A549 (cell line): ENCODE results near the gene PRSS3. TPM values are rescaled to one million over a fixed set of nuclear protein-coding genes. Genes with fewer than 3 reads are reported as not detected.
A peak's percentile ranks its signal among the peaks of the same experiment; 100 is the strongest.
"Not testable (repeated sequence)": the region's sequence is repeated elsewhere in the genome, so short reads cannot be mapped to it uniquely, and the experiment has no call there.

ENCODE experiments used
- ATAC-seq, 2 experiments: fragments of 200-7000 bp in 1 of 2; fragments of >200 bp in 1 of 2; cut with Nextera tagmentation in 1 of 2; cut with Tn5 transposase in 1 of 2; 3 replicates each; pipeline versions ENCODE4 v1.8.0 to v1.9.1; 2018 to 2020; ENCODE audit warnings: mild to moderate bottlenecking in 1 of 2, moderate library complexity in 1 of 2
- CTCF ChIA-PET: fragments of 300-600 bp; sonication (Branson Sonifier 250); formaldehyde crosslinking; extraction: SDS; loops from one replicate; lab custom pipeline; 2021; ENCODE audit warnings: antibody characterized with exemption, inconsistent platforms; lab: Yijun Ruan, JAX
- POLR2A ChIA-PET: fragments of 350-600 bp; formaldehyde crosslinking; extraction: SDS; loops from one replicate; lab custom pipeline; 2021; ENCODE audit warnings: antibody characterized with exemption, inconsistent platforms; lab: Yijun Ruan, JAX
- DNase-seq, 2 experiments: peaks; one replicate each; pipeline versions ENCODE4 v3.0.0 to v3.0.0-alpha.2; 2011 to 2016; ENCODE audit warnings: low read depth in 1 of 2, low spot score in 1 of 2
- FAIRE-seq: peaks from 2 replicates; lab custom pipeline; 2011; peaks lifted over from hg19 to GRCh38; lab: Jason Lieb, UNC
- H3K27ac ChIP-seq, 2 experiments: fragments of >200 bp; sonication (Bioruptor Twin); formaldehyde crosslinking; 3 replicates each; pipeline ENCODE4 v1.5.1; 2016 to 2017
- H3K4me1 ChIP-seq: fragments of >200 bp; sonication (Bioruptor Twin); formaldehyde crosslinking; 3 replicates; pipeline ENCODE4 v1.6.1; 2016
- H3K4me2 ChIP-seq: fragments of >200 bp; sonication (Bioruptor Twin); formaldehyde crosslinking; 3 replicates; pipeline ENCODE4 v1.6.1; 2016
- H3K4me3 ChIP-seq: fragments of >200 bp; sonication (Bioruptor Twin); formaldehyde crosslinking; 3 replicates; pipeline ENCODE4 v1.5.1; 2016
- H3K9me3 ChIP-seq: fragments of >200 bp; sonication (Bioruptor Twin); formaldehyde crosslinking; 3 replicates; pipeline ENCODE4 v1.6.1; 2016
- CEBPB ChIP-seq, 2 experiments: fragments of >200 bp in 1 of 2; sonication (Bioruptor Twin) in 1 of 2; formaldehyde crosslinking in 1 of 2; IDR thresholded peaks; 2 replicates each; pipeline ENCODE4 v1.6.1; 2012 to 2016
- CHD2 ChIP-seq: fragments of 150-350 bp; IDR thresholded peaks from 2 replicates; pipeline ENCODE4 v1.6.1; 2014; ENCODE audit warnings: low read length; ENCODE audit not compliant: partially characterized antibody
- EHF ChIP-seq: fragments of 250-450 bp; sonication (Bioruptor Pico); IDR thresholded peaks from 2 replicates; pipeline ENCODE4 v1.5.0; 2020; ENCODE audit warnings: mild to moderate bottlenecking
- EHMT2 ChIP-seq: fragments of 200-600 bp; sonication (generic); IDR thresholded peaks from 2 replicates; pipeline ENCODE4 v1.6.1; 2016; ENCODE audit warnings: antibody characterized with exemption, low read depth, mild to moderate bottlenecking, moderate library complexity
- EP300 ChIP-seq, 2 experiments: fragments of >200 bp; sonication (Bioruptor Twin); formaldehyde crosslinking; IDR thresholded peaks; 2 replicates in 1 of 2; 3 replicates in 1 of 2; pipeline ENCODE4 v1.6.1; 2016 to 2017
- FOSL2 ChIP-seq, 2 experiments: fragments of 450-650 bp in 1 of 2; fragments of >200 bp in 1 of 2; sonication (Bioruptor Twin) in 1 of 2; formaldehyde crosslinking; IDR thresholded peaks; 2 replicates each; pipeline versions ENCODE4 v1.5.0 to v1.6.1; 2016 to 2020; ENCODE audit warnings: mild to moderate bottlenecking in 1 of 2, moderate library complexity in 1 of 2
- FOXS1 ChIP-seq: fragments of 250-450 bp; sonication (Bioruptor Pico); IDR thresholded peaks from 2 replicates; pipeline ENCODE4 v1.5.0; 2020; ENCODE audit warnings: mild to moderate bottlenecking, moderate library complexity
- HDAC2 ChIP-seq: fragments of 200-600 bp; sonication (generic); IDR thresholded peaks from 2 replicates; pipeline ENCODE4 v1.6.1; 2016
- HES2 ChIP-seq: fragments of >200 bp; sonication (Bioruptor Twin); formaldehyde crosslinking; IDR thresholded peaks from 2 replicates; pipeline ENCODE4 v1.6.1; 2016
- HMGXB4 ChIP-seq: fragments of 250-450 bp; sonication (Bioruptor Pico); IDR thresholded peaks from 2 replicates; pipeline ENCODE4 v1.5.0; 2021; ENCODE audit warnings: mild to moderate bottlenecking, moderate library complexity, borderline replicate concordance
- HOXA7 ChIP-seq: fragments of 250-450 bp; sonication (Bioruptor Pico); IDR thresholded peaks from 2 replicates; pipeline ENCODE4 v1.5.0; 2020; ENCODE audit warnings: mild to moderate bottlenecking, moderate library complexity
- JUNB ChIP-seq: fragments of >200 bp; sonication (Bioruptor Twin); formaldehyde crosslinking; IDR thresholded peaks from 2 replicates; pipeline ENCODE4 v1.6.1; 2016
- KDM1A ChIP-seq: fragments of 200-600 bp; sonication (generic); IDR thresholded peaks from 2 replicates; pipeline ENCODE4 v1.6.1; 2016; ENCODE audit warnings: low read depth, mild to moderate bottlenecking
- KDM5A ChIP-seq: fragments of 200-600 bp; sonication (generic); IDR thresholded peaks from 2 replicates; pipeline ENCODE4 v1.6.1; 2016; ENCODE audit warnings: antibody characterized with exemption, mild to moderate bottlenecking
- MAX ChIP-seq: IDR thresholded peaks from 2 replicates; pipeline ENCODE4 v1.6.1; 2012
- MAZ ChIP-seq: fragments of 150-350 bp; IDR thresholded peaks from 2 replicates; pipeline ENCODE4 v1.6.1; 2014; ENCODE audit warnings: antibody characterized with exemption, low read depth, low read length, borderline replicate concordance
- MYC ChIP-seq: IDR thresholded peaks from 2 replicates; pipeline ENCODE4 v1.6.1; 2012; ENCODE audit warnings: mild to moderate bottlenecking, inconsistent platforms, low read length, improper control_type of control experiment, borderline replicate concordance
- NFE2L2 ChIP-seq: fragments of 150-350 bp; conservative IDR thresholded peaks from 2 replicates; pipeline ENCODE4 v1.6.1; 2014; ENCODE audit warnings: low read length
- PHF8 ChIP-seq: fragments of 200-600 bp; sonication (generic); IDR thresholded peaks from 2 replicates; pipeline ENCODE4 v1.6.1; 2016; ENCODE audit warnings: low read depth, mild to moderate bottlenecking, antibody characterized with exemption, moderate library complexity, borderline replicate concordance
- POLR2A ChIP-seq: IDR thresholded peaks from 2 replicates; pipeline ENCODE4 v1.6.1; 2012; ENCODE audit warnings: mild to moderate bottlenecking, low read length
- RNF2 ChIP-seq: fragments of 200-600 bp; sonication (generic); IDR thresholded peaks from 2 replicates; pipeline ENCODE4 v1.6.1; 2016; ENCODE audit warnings: low read depth, mild to moderate bottlenecking, antibody characterized with exemption, moderate library complexity, borderline replicate concordance
- TFCP2L1 ChIP-seq: fragments of 250-450 bp; sonication (Bioruptor Pico); IDR thresholded peaks from 2 replicates; pipeline ENCODE4 v1.5.0; 2021; ENCODE audit warnings: mild to moderate bottlenecking
- TP53 ChIP-seq: fragments of 250-450 bp; sonication (Bioruptor Pico); IDR thresholded peaks from 2 replicates; pipeline ENCODE4 v1.5.0; 2021; ENCODE audit warnings: mild to moderate bottlenecking, moderate library complexity
- ZNF302 ChIP-seq: fragments of 250-450 bp; sonication (Bioruptor Pico); IDR thresholded peaks from 2 replicates; pipeline ENCODE4 v1.9.0; 2021; ENCODE audit warnings: inconsistent platforms, mild to moderate bottlenecking, moderate library complexity
- ZSCAN20 ChIP-seq: fragments of 250-450 bp; sonication (Bioruptor Pico); IDR thresholded peaks from 2 replicates; pipeline ENCODE4 v1.8.0; 2022; ENCODE audit warnings: mild to moderate bottlenecking, moderate library complexity
- WGBS: methylation state at CpG from one replicate; pipeline ENCODE4 v1.1.6; 2017; ENCODE audit errors: missing lambda C conversion rate; 5-methylcytosine and 5-hydroxymethylcytosine counted together
- polyA plus RNA-seq, 4 experiments: library from polyadenylated mRNA; depleted of rRNA in 3 of 4; stranded (reverse); fragments of >200 nt; fragmentation: RNase III in 1 of 4; extraction: RNeasy Plus Mini Kit Qiagen cat#74134 plus additional on column Dnase treatment in 1 of 4; gene quantifications; 2 replicates in 3 of 4; 3 replicates in 1 of 4; pipeline ENCODE4 v1.2.3, GENCODE V29; 2011 to 2017

Gene PRSS3
- polyA plus RNA-seq, 2 of the 4 experiments (the other 2 are of a cell fraction): 2.0 to 4.0 TPM

GRCh38 chr9:33836261-33836660 is 40.9 kb downstream of the PRSS3 start:
- peak; percentile 6; the same call in 1 of the 2 replicates for TF ChIP-seq HES2
- peak; percentile 86 to 89 for TF ChIP-seq CEBPB (IDR thresholded peaks at IDR 0.05)
- H3K4me2 ChIP-seq, FAIRE-seq, POLR2A ChIA-PET, H3K4me3 ChIP-seq, DNase-seq, H3K27ac ChIP-seq, H3K9me3 ChIP-seq: not testable (repeated sequence)
- ATAC-seq: 0 out of 6 replicates have a peak, but pooled peaks of 1 of the 2 experiments have one; percentile 33
- WGBS: 74% methylated on average over 2 of the region's 2 CpGs
- peaks cover 24% of the 10 kb centered on the region for H3K4me1 ChIP-seq
- CTCF ChIA-PET: interaction anchor here (1.0 to 5.1 kb wide), 6 partner anchors 9 to 98 kb away, joined by 3 to 29 read pairs (median 4); no protein-coding TSS in a partner anchor

- TF ChIP-seq PHF8: no peak
- no peak for TF ChIP-seq ZNF302 (CRISPR knock-in tag)
- no peaks in the 10 kb centered on the region for H3K9me3 ChIP-seq
- POLR2A ChIA-PET: no interaction called here
- no peak overlapping the region for H3K4me3 ChIP-seq
- H3K4me1 ChIP-seq: peaks cover 23% of the 10 kb centered on the region
- FAIRE-seq (no peak), DNase-seq (no peak), ATAC-seq (no peak)
- H3K27ac ChIP-seq: no peak overlapping the region
- H3K4me2 ChIP-seq: no peak overlapping the region
- 84% methylated on average over 4 of the region's 4 CpGs for WGBS
- CTCF ChIA-PET: interaction anchor here (1.1 to 5.1 kb wide), 6 partner anchors 9 to 99 kb away, joined by 3 to 29 read pairs (median 5); no protein-coding TSS in a partner anchor
These were observed 41.8 kb downstream of the PRSS3 start for GRCh38 chr9:33837138-33837537.

- TF ChIP-seq MAZ: no peak
- TF ChIP-seq FOSL2 (IDR thresholded peaks at IDR 0.05): no peak
- TF ChIP-seq FOSL2 (CRISPR knock-in tag; IDR thresholded peaks at IDR 0.05): no peak
- TF ChIP-seq TP53 (CRISPR knock-in tag): no peak
- no peak for TF ChIP-seq JUNB
- no peak for TF ChIP-seq HDAC2
- TF ChIP-seq POLR2A: no peak
- TF ChIP-seq EHF (CRISPR knock-in tag): no peak
- no peak for TF ChIP-seq KDM1A
- TF ChIP-seq HOXA7 (CRISPR knock-in tag): no peak
- TF ChIP-seq CEBPB (IDR thresholded peaks at IDR 0.05): no peak
- no peak for TF ChIP-seq ZNF302 (CRISPR knock-in tag)
- TF ChIP-seq TFCP2L1 (CRISPR knock-in tag): no peak
- TF ChIP-seq FOXS1: no peak
- TF ChIP-seq RNF2: no peak
- Histone ChIP-seq H3K4me2 (no peak overlapping the region), H3K4me3 (no peak overlapping the region), H3K27ac (no peak overlapping the region), H3K9me3 (no peaks in the 10 kb centered on the region), H3K4me1 (peaks cover 12% of the 10 kb centered on the region)
- ChIA-PET CTCF (interaction anchor here (0.6 to 5.1 kb wide), 6 partner anchors 12 to 614 kb away, joined by 3 to 29 read pairs (median 4); no protein-coding TSS in a partner anchor), POLR2A (no interaction called here)
- DNase-seq: no peak
- no peak for FAIRE-seq
- ATAC-seq: no peak
- WGBS: 95% methylated on average over 2 of the region's 2 CpGs
These were observed 45.0 kb downstream of the PRSS3 start for GRCh38 chr9:33840381-33840780.

GRCh38 chr9:33843312-33843961 is 48.1 kb downstream of the PRSS3 start:
- H3K4me3 ChIP-seq: no peak overlapping the region
- POLR2A ChIA-PET: no interaction called here
- no peak for TF ChIP-seq EHMT2
- no peak for TF ChIP-seq MAZ
- TF ChIP-seq TP53 (CRISPR knock-in tag): no peak
- TF ChIP-seq ZNF302 (CRISPR knock-in tag): no peak
- TF ChIP-seq FOSL2 (IDR thresholded peaks at IDR 0.05): no peak
- no peak for TF ChIP-seq FOSL2 (CRISPR knock-in tag; IDR thresholded peaks at IDR 0.05)
- TF ChIP-seq MYC: no peak
- TF ChIP-seq NFE2L2: no peak
- no peak for TF ChIP-seq KDM1A
- no peak for TF ChIP-seq EP300 (IDR thresholded peaks at IDR 0.05)
- no peak for TF ChIP-seq MAX
- TF ChIP-seq HES2: no peak
- no peak for TF ChIP-seq ZSCAN20 (CRISPR knock-in tag)
- TF ChIP-seq CHD2: no peak
- no peak for TF ChIP-seq KDM5A
- no peak for TF ChIP-seq HMGXB4 (CRISPR knock-in tag)
- DNase-seq (no peak), ATAC-seq (no peak), FAIRE-seq (no peak)
- CTCF ChIA-PET: interaction anchor here (0.9 to 2.1 kb wide), 6 partner anchors 9 to 105 kb away, joined by 3 to 14 read pairs (median 5); no protein-coding TSS in a partner anchor
- no peaks in the 10 kb centered on the region for H3K9me3 ChIP-seq
- no peak overlapping the region for H3K4me2 ChIP-seq
- no peak overlapping the region for H3K27ac ChIP-seq
- peaks cover 25% of the 10 kb centered on the region for H3K4me1 ChIP-seq
- WGBS: 90% methylated on average over 5 of the region's 5 CpGs
